SK-N-SH treated with all-trans-retinoic acid at 6 μM for 48 hours (cell line): ENCODE data around the gene NOP56.

Source experiments
- ATAC-seq: fragments of 200-7000 bp; cut with Tn5 transposase; 3 replicates; pipeline ENCODE4 v1.9.1; 2020; ENCODE audit warnings: mild to moderate bottlenecking, moderate library complexity
- ARNTL ChIP-seq: fragments of 450-650 bp; formaldehyde crosslinking; IDR thresholded peaks from 2 replicates; pipeline ENCODE4 v1.5.0; 2020; ENCODE audit warnings: low read depth, mild to moderate bottlenecking, moderate library complexity, borderline replicate concordance
- BACH2 ChIP-seq: fragments of 250-450 bp; sonication (Bioruptor Pico); IDR thresholded peaks from 2 replicates; pipeline ENCODE4 v1.9.0; 2021; ENCODE audit warnings: mild to moderate bottlenecking, borderline replicate concordance
- CREB5 ChIP-seq: fragments of 250-450 bp; sonication (Bioruptor Pico); IDR thresholded peaks from 2 replicates; pipeline ENCODE4 v1.5.1; 2020; ENCODE audit warnings: low read depth, mild to moderate bottlenecking, moderate library complexity
- CSDC2 ChIP-seq: fragments of 250-450 bp; sonication (Bioruptor Pico); IDR thresholded peaks from 2 replicates; pipeline ENCODE4 v1.5.0; 2020; ENCODE audit warnings: mild to moderate bottlenecking, moderate library complexity
- CSRNP3 ChIP-seq: fragments of 250-450 bp; sonication (Bioruptor Pico); IDR thresholded peaks from 2 replicates; pipeline ENCODE4 v1.5.1; 2021; ENCODE audit warnings: mild to moderate bottlenecking, moderate library complexity
- ESRRG ChIP-seq: fragments of 250-450 bp; sonication (Bioruptor Pico); IDR thresholded peaks from 2 replicates; pipeline ENCODE4 v1.6.1; 2021; ENCODE audit warnings: mild to moderate bottlenecking
- GLIS3 ChIP-seq: fragments of 250-450 bp; sonication (Bioruptor Pico); IDR thresholded peaks from 2 replicates; pipeline ENCODE4 v1.5.0; 2020; ENCODE audit warnings: mild to moderate bottlenecking, moderate library complexity
- ISL1 ChIP-seq: fragments of 250-450 bp; sonication (Bioruptor Pico); IDR thresholded peaks from 2 replicates; pipeline ENCODE4 v2.1.2; 2022; ENCODE audit warnings: mild to moderate bottlenecking, moderate library complexity
- OSR1 ChIP-seq: fragments of 250-450 bp; sonication (Bioruptor Pico); IDR thresholded peaks from 2 replicates; pipeline ENCODE4 v1.8.0; 2022; ENCODE audit warnings: moderate library complexity, mild to moderate bottlenecking, inconsistent platforms
- PATZ1 ChIP-seq: fragments of 250-450 bp; sonication (Bioruptor Pico); IDR thresholded peaks from 2 replicates; pipeline ENCODE4 v1.8.0; 2020; ENCODE audit warnings: mild to moderate bottlenecking, moderate library complexity, borderline replicate concordance
- POU6F1 ChIP-seq: fragments of 250-450 bp; sonication (Bioruptor Pico); IDR thresholded peaks from 2 replicates; pipeline ENCODE4 v1.8.0; 2021; ENCODE audit warnings: low read depth, mild to moderate bottlenecking, moderate library complexity, borderline replicate concordance
- PPARA ChIP-seq: fragments of 250-450 bp; sonication (Bioruptor Pico); IDR thresholded peaks from 2 replicates; pipeline ENCODE4 v1.5.0; 2020; ENCODE audit warnings: mild to moderate bottlenecking, borderline replicate concordance
- RARB ChIP-seq: fragments of 250-450 bp; sonication (Bioruptor Pico); IDR thresholded peaks from 2 replicates; pipeline ENCODE4 v1.8.0; 2021; ENCODE audit warnings: mild to moderate bottlenecking, moderate library complexity
- SNAI2 ChIP-seq: fragments of 250-450 bp; sonication (Bioruptor Pico); IDR thresholded peaks from 2 replicates; pipeline ENCODE4 v1.5.0; 2020; ENCODE audit warnings: mild to moderate bottlenecking, moderate library complexity
- TCF4 ChIP-seq: fragments of 250-450 bp; sonication (Bioruptor Pico); IDR thresholded peaks from 2 replicates; pipeline ENCODE4 v1.8.0; 2021; ENCODE audit warnings: mild to moderate bottlenecking, moderate library complexity, borderline replicate concordance
- TOX ChIP-seq: fragments of 250-450 bp; sonication (Bioruptor Pico); IDR thresholded peaks from 2 replicates; pipeline ENCODE4 v1.8.0; 2021; ENCODE audit warnings: mild to moderate bottlenecking, moderate library complexity, borderline replicate concordance
- TSHZ2 ChIP-seq: fragments of 250-450 bp; sonication (Bioruptor Pico); IDR thresholded peaks from 2 replicates; pipeline ENCODE4 v1.5.0; 2020; ENCODE audit warnings: mild to moderate bottlenecking, moderate library complexity
- ZFP3 ChIP-seq: fragments of 250-450 bp; sonication (Bioruptor Pico); IDR thresholded peaks from 2 replicates; pipeline ENCODE4 v1.5.0; 2020; ENCODE audit warnings: mild to moderate bottlenecking, moderate library complexity
- ZFP30 ChIP-seq: fragments of 450-650 bp; formaldehyde crosslinking; IDR thresholded peaks from 2 replicates; pipeline ENCODE4 v1.5.0; 2022; ENCODE audit warnings: mild to moderate bottlenecking, moderate library complexity
- ZNF565 ChIP-seq: fragments of 450-650 bp; formaldehyde crosslinking; conservative IDR thresholded peaks from 2 replicates; pipeline ENCODE4 v1.5.0; 2020; ENCODE audit warnings: low read depth, mild to moderate bottlenecking, moderate library complexity
- ZNF70 ChIP-seq: fragments of 450-650 bp; formaldehyde crosslinking; IDR thresholded peaks from 2 replicates; pipeline ENCODE4 v1.5.0; 2020; ENCODE audit warnings: mild to moderate bottlenecking, moderate library complexity
- ZNF8 ChIP-seq: fragments of 450-650 bp; formaldehyde crosslinking; IDR thresholded peaks from 2 replicates; pipeline ENCODE4 v1.5.0; 2020; ENCODE audit warnings: mild to moderate bottlenecking, moderate library complexity

The NOP56 gene

GRCh38 chr20:2610941-2611720 is 41.3 kb upstream of the NOP56 start:
- TF ChIP-seq CSDC2 (CRISPR knock-in tag) (no peak), ESRRG (CRISPR knock-in tag) (no peak), TSHZ2 (CRISPR knock-in tag) (no peak), CREB5 (CRISPR knock-in tag) (no peak), RARB (CRISPR knock-in tag) (no peak), ARNTL (CRISPR knock-in tag) (no peak), ZNF565 (no peak), ZNF70 (no peak)
- TF ChIP-seq, all 23 proteins: peak for 0
- ATAC-seq: no peak

- ATAC-seq: no peak
- no peak for TF ChIP-seq RARB (CRISPR knock-in tag)
- no peak for TF ChIP-seq ZNF70
- no peak for TF ChIP-seq POU6F1
- TF ChIP-seq SNAI2 (CRISPR knock-in tag): no peak
- no peak for TF ChIP-seq TSHZ2 (CRISPR knock-in tag)
- no peak for TF ChIP-seq GLIS3 (CRISPR knock-in tag)
Measured at GRCh38 chr20:2612073-2612472, 40.4 kb upstream of the NOP56 start.

- ATAC-seq: no peak
- TF ChIP-seq ZNF70: no peak
- no peak for TF ChIP-seq ISL1 (CRISPR knock-in tag)
- no peak for TF ChIP-seq ZFP30 (CRISPR knock-in tag)
- no peak for TF ChIP-seq ZNF8 (CRISPR knock-in tag)
- TF ChIP-seq RARB (CRISPR knock-in tag): no peak
- TF ChIP-seq CSRNP3 (CRISPR knock-in tag): no peak
- TF ChIP-seq SNAI2 (CRISPR knock-in tag): no peak
- TF ChIP-seq CSDC2 (CRISPR knock-in tag): no peak
- TF ChIP-seq ZNF565: no peak
- no peak for TF ChIP-seq BACH2 (CRISPR knock-in tag)
- no peak for TF ChIP-seq PATZ1
- no peak for TF ChIP-seq TCF4 (CRISPR knock-in tag)
- TF ChIP-seq ZFP3 (CRISPR knock-in tag): no peak
- TF ChIP-seq PPARA (CRISPR knock-in tag): no peak
- no peak for TF ChIP-seq TOX (CRISPR knock-in tag)
- no peak for TF ChIP-seq TSHZ2 (CRISPR knock-in tag)
- TF ChIP-seq ESRRG (CRISPR knock-in tag): no peak
- TF ChIP-seq OSR1: no peak
Measured at GRCh38 chr20:2616634-2617033, 35.8 kb upstream of the NOP56 start.
